ENCODE measurements around the gene NPHS1. TPM values are rescaled to one million over a fixed set of nuclear protein-coding genes. Genes with fewer than 3 reads are reported as not detected.

Gene NPHS1
- polyA plus RNA-seq, 3 donors: not detected

DNA sequence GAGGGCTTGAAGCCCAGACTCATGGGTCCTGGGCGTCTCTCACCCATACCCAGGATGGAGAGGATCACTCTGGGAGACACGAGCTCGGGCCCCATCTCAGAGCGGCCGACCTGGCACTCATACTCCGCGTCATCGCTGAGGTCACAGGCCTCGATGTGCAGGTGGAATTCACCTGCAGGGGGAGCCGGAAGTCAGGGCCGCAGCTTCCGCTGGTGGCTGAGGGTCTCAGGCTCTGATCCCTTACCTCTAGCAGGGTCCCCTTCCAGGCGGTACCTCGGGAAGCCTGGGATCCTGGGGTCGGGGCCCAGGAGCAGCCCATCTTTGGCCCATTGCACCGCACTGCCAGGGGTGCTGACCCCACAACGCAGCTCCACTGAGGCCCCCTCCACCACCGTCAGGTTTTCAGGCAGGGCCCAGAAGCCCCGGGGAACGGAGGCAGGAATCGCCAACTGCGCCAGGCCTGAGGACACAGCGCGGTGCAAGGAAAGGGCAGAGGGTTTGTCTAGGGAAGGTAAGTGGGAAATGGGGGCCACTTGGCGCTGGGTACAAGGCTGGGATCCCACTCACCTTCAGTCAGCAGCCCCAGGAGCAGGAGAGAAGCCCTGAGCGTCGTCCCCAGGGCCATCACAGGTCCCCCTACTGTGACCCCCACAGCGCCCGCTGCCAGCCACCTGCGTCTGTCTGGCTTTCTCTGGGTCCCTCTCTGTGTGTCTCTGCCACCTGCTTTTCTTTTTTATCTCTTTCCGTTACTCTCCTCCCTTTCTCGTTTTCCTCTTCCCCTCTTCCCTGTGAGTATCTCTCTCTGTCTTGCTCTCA, 883 bp downstream of the NPHS1 start:
- WGBS (ENCODE audit: insufficient coverage): 42% methylated on average over 21 of the region's 32 CpGs
- intact Hi-C loops (cut with micrococcal nuclease): no loop called here
- Histone ChIP-seq H4K20me1 (ENCODE audit: insufficient read depth, low read length) (no peaks in the 10 kb centered on the region), H3K9me3 (replicated peaks in 1 of 2; ENCODE audit: control insufficient read depth in 1 of 2, insufficient read depth in 1 of 2, low read length in 2 of 2) (peaks cover 0 to 6% of the 10 kb centered on the region in 2 donors), H3K4me1 (ENCODE audit: control insufficient read depth in 1 of 2, insufficient read depth in 2 of 2, low read length in 2 of 2) (peaks cover 2 to 5% of the 10 kb centered on the region in 2 donors), H3K79me2 (ENCODE audit: insufficient read depth, low read length) (no peaks in the 10 kb centered on the region), H3K4me2 (replicated peaks; ENCODE audit: extremely low read depth, low read length, poor library complexity, severe bottlenecking) (no peak overlapping the region), H2AFZ (ENCODE audit: insufficient read depth, low read depth, low read length, poor library complexity, severe bottlenecking) (no peak overlapping the region), H3K27ac (ENCODE audit: low read depth in 1 of 2, low read length in 2 of 2) (no peak overlapping the region), H3K36me3 (replicated peaks in 1 of 2; ENCODE audit: control insufficient read depth in 1 of 2, insufficient read depth in 2 of 2, low read length in 2 of 2) (no peaks in the 10 kb centered on the region), H3K9ac (ENCODE audit: insufficient read depth, low read length, poor library complexity, severe bottlenecking) (no peak overlapping the region), H3K4me3 (replicated peaks in 1 of 3; ENCODE audit: low read depth in 2 of 3, low read length in 3 of 3) (no peak overlapping the region), H3K27me3 (ENCODE audit: control insufficient read depth in 2 of 2, insufficient read depth in 2 of 2, low read length in 2 of 2) (peaks cover 14 to 49% of the 10 kb centered on the region in 2 donors)
- no peaks in the 10 kb centered on the region for H3K4me1 Mint-ChIP-seq
- no peak for DNase-seq
- peaks cover 0 to 8% (median 1%) of the 10 kb centered on the region in 7 donors for H3K9me3 Mint-ChIP-seq
- H3K27me3 Mint-ChIP-seq (ENCODE audit: low read depth in 3 of 3): peaks cover 54 to 86% (median 54%) of the 10 kb centered on the region in 3 donors
- TF ChIP-seq, protein P1, sequence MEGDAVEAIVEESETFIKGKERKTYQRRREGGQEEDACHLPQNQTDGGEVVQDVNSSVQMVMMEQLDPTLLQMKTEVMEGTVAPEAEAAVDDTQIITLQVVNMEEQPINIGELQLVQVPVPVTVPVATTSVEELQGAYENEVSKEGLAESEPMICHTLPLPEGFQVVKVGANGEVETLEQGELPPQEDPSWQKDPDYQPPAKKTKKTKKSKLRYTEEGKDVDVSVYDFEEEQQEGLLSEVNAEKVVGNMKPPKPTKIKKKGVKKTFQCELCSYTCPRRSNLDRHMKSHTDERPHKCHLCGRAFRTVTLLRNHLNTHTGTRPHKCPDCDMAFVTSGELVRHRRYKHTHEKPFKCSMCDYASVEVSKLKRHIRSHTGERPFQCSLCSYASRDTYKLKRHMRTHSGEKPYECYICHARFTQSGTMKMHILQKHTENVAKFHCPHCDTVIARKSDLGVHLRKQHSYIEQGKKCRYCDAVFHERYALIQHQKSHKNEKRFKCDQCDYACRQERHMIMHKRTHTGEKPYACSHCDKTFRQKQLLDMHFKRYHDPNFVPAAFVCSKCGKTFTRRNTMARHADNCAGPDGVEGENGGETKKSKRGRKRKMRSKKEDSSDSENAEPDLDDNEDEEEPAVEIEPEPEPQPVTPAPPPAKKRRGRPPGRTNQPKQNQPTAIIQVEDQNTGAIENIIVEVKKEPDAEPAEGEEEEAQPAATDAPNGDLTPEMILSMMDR (IDR thresholded peaks at IDR 0.05): no peak
- no peak overlapping the region for H3K27ac Mint-ChIP-seq
- H3K36me3 Mint-ChIP-seq: no peaks in the 10 kb centered on the region
- H3K4me3 Mint-ChIP-seq: peak overlapping the region in 1 of 2 donors; percentile 53

DNA sequence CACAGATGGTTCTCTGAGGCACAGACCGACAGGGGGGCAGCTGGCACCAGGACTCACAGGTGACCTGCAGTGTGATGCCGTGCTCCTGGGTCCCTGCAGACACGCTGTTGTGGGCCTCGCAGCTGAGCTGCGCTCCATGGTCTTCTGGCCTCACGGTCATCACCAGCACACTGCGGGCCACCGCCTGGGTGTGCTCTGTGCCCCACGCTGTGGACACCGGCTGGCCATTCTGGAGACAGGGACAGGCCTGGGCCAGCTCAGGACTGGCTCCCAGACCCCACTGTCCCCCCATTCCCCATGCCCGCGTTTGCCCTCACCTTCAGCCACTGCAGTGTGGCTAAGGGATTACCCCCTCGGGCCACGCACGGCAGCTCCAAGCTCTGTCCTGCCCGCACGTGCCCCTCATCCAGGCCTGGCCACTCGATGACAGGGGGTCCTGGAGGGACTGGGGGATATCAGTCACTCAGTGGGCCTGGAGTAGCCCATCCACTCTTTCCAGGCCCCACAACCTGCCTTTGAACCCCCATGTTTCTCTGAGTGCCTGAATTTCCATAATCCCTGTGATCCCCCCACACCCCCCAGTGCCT, 3.3 kb downstream of the NPHS1 start:
- DNase-seq: no peak
- no peak overlapping the region for H3K27ac ChIP-seq (ENCODE audit: low read depth in 1 of 2, low read length in 2 of 2)

More for the DNA sequence above, 3.3 kb downstream of the NPHS1 start:
- Mint-ChIP-seq H3K4me3 (no peak overlapping the region), H3K9me3 (peaks cover 0 to 15% (median 9%) of the 10 kb centered on the region in 7 donors), H3K4me1 (peaks cover 14% of the 10 kb centered on the region), H3K36me3 (peaks cover 4 to 5% of the 10 kb centered on the region in 2 donors), H3K27me3 (ENCODE audit: low read depth in 3 of 3) (peaks cover 57 to 86% (median 60%) of the 10 kb centered on the region in 3 donors), H3K27ac (no peak overlapping the region)
- Histone ChIP-seq H3K4me2 (replicated peaks; ENCODE audit: extremely low read depth, low read length, poor library complexity, severe bottlenecking) (no peak overlapping the region), H3K9me3 (replicated peaks in 1 of 2; ENCODE audit: control insufficient read depth in 1 of 2, insufficient read depth in 1 of 2, low read length in 2 of 2) (peaks cover 0 to 17% of the 10 kb centered on the region in 2 donors), H3K79me2 (ENCODE audit: insufficient read depth, low read length) (no peaks in the 10 kb centered on the region), H3K36me3 (replicated peaks in 1 of 2; ENCODE audit: control insufficient read depth in 1 of 2, insufficient read depth in 2 of 2, low read length in 2 of 2) (no peaks in the 10 kb centered on the region), H3K4me3 (replicated peaks in 1 of 3; ENCODE audit: low read depth in 2 of 3, low read length in 3 of 3) (no peak overlapping the region), H3K9ac (ENCODE audit: insufficient read depth, low read length, poor library complexity, severe bottlenecking) (no peak overlapping the region), H3K4me1 (ENCODE audit: control insufficient read depth in 1 of 2, insufficient read depth in 2 of 2, low read length in 2 of 2) (peaks cover 9 to 11% of the 10 kb centered on the region in 2 donors), H4K20me1 (ENCODE audit: insufficient read depth, low read length) (no peaks in the 10 kb centered on the region), H3K27me3 (ENCODE audit: control insufficient read depth in 2 of 2, insufficient read depth in 2 of 2, low read length in 2 of 2) (peaks cover 23 to 55% of the 10 kb centered on the region in 2 donors), H2AFZ (ENCODE audit: insufficient read depth, low read depth, low read length, poor library complexity, severe bottlenecking) (no peak overlapping the region)
- intact Hi-C loops (cut with micrococcal nuclease): no loop called here
- 90% methylated on average over 14 of the region's 18 CpGs for WGBS (ENCODE audit: insufficient coverage)
- TF ChIP-seq, protein P1 (IDR thresholded peaks at IDR 0.05): no peak
